Neural cell (in vitro differentiated cells): ENCODE measurements around the gene SLC24A3. TPM values are rescaled to one million over a fixed set of nuclear protein-coding genes. Genes with fewer than 3 reads are reported as not detected.

Experiments used
- H2AFZ ChIP-seq: fragments of 200-600, 300-800 bp; sonication (generic), shearing (Covaris generic); 2 replicates; pipeline ENCODE4 v1.6.0; 2014; ENCODE audit warnings: low read depth, mild to moderate bottlenecking, antibody characterized with exemption, low read length, moderate library complexity
- H3F3A ChIP-seq: fragments of 200-600 bp; shearing (Covaris generic); 2 replicates; pipeline ENCODE4 v1.6.1; 2016; ENCODE audit warnings: mild to moderate bottlenecking, moderate library complexity, mixed read lengths, antibody characterized with exemption, low read length; ENCODE audit not compliant: insufficient read depth, poor library complexity, severe bottlenecking
- H3K27ac ChIP-seq: fragments of 200-600, 300-800 bp; sonication (generic), shearing (Covaris generic); 2 replicates; pipeline ENCODE4 v1.5.1; 2014; ENCODE audit warnings: mild to moderate bottlenecking, low read length, moderate library complexity
- H3K27me3 ChIP-seq: fragments of 300-800, 200-600 bp; sonication (generic), shearing (Covaris generic); 2 replicates; pipeline ENCODE4 v1.6.0; 2014; ENCODE audit warnings: mild to moderate bottlenecking, low read depth, low read length, moderate library complexity; ENCODE audit not compliant: insufficient read depth
- H3K36me3 ChIP-seq: fragments of 300-800, 200-600 bp; sonication (generic), shearing (Covaris generic); 2 replicates; pipeline ENCODE4 v1.5.1; 2014; ENCODE audit warnings: mild to moderate bottlenecking, antibody characterized with exemption, low read length, moderate library complexity; ENCODE audit not compliant: insufficient read depth
- H3K4me2 ChIP-seq: fragments of 300-800, 200-600 bp; sonication (generic), shearing (Covaris generic); 2 replicates; pipeline ENCODE4 v1.6.0; 2014; ENCODE audit warnings: mild to moderate bottlenecking, low read length
- H3K4me3 ChIP-seq: fragments of 300-800, 200-600 bp; sonication (generic), shearing (Covaris generic); 2 replicates; pipeline ENCODE4 v1.5.1; 2014; ENCODE audit warnings: mild to moderate bottlenecking, low read length, moderate library complexity
- H3K79me2 ChIP-seq: fragments of 200-600 bp; shearing (Covaris generic); replicated peaks from 2 replicates; pipeline ENCODE4 v1.6.0; 2014; ENCODE audit warnings: mild to moderate bottlenecking, low read length, moderate library complexity; ENCODE audit not compliant: insufficient read depth
- H3K9ac ChIP-seq: fragments of 300-800, 200-600 bp; sonication (generic), shearing (Covaris generic); 2 replicates; pipeline ENCODE4 v1.6.1; 2016; ENCODE audit warnings: mild to moderate bottlenecking, low read length, mixed read lengths
- H3K9me2 ChIP-seq: fragments of 200-600 bp; shearing (Covaris generic); 2 replicates; pipeline ENCODE4 v1.6.1; 2016; ENCODE audit warnings: mild to moderate bottlenecking, low read length, mixed read lengths; ENCODE audit not compliant: insufficient read depth
- H3K9me3 ChIP-seq: fragments of 200-600, 300-800 bp; sonication (generic), shearing (Covaris generic); 2 replicates; pipeline ENCODE4 v1.6.1; 2016; ENCODE audit warnings: mild to moderate bottlenecking, mixed run types, low read length, moderate library complexity, mixed read lengths
- H4K20me1 ChIP-seq: fragments of 200-600 bp; shearing (Covaris generic); 2 replicates; pipeline ENCODE4 v1.6.1; 2016; ENCODE audit warnings: mild to moderate bottlenecking, mixed run types; ENCODE audit not compliant: insufficient read depth
- CTCF ChIP-seq: fragments of 450-650 bp; IDR thresholded peaks from 2 replicates; pipeline ENCODE4 v1.5.1; 2014; ENCODE audit warnings: antibody characterized with exemption, mild to moderate bottlenecking, moderate library complexity; ENCODE audit not compliant: poor library complexity, severe bottlenecking
- EP300 ChIP-seq: fragments of 450-650 bp; conservative IDR thresholded peaks from 2 replicates; pipeline ENCODE4 v1.6.1; 2014; ENCODE audit warnings: antibody characterized with exemption, mild to moderate bottlenecking, moderate library complexity; ENCODE audit not compliant: poor library complexity, severe bottlenecking
- EZH2 ChIP-seq: fragments of 200-600, 300-800 bp; shearing (Covaris generic), sonication (generic); IDR thresholded peaks from 2 replicates; pipeline ENCODE4 v1.6.1; 2014; ENCODE audit warnings: antibody characterized with exemption, low read length, borderline replicate concordance, mild to moderate bottlenecking; ENCODE audit not compliant: insufficient read depth, poor library complexity, severe bottlenecking
- MXI1 ChIP-seq: fragments of 450-650 bp; conservative IDR thresholded peaks from 2 replicates; pipeline ENCODE4 v1.6.1; 2014; ENCODE audit warnings: antibody characterized with exemption, mild to moderate bottlenecking; ENCODE audit not compliant: poor library complexity, severe bottlenecking
- POLR2AphosphoS5 ChIP-seq: IDR thresholded peaks from 2 replicates; pipeline ENCODE4 v1.6.1; 2012
- RAD21 ChIP-seq: fragments of 450-650 bp; conservative IDR thresholded peaks from 2 replicates; pipeline ENCODE4 v1.6.1; 2014; ENCODE audit warnings: antibody characterized with exemption, mild to moderate bottlenecking, moderate library complexity
- REST ChIP-seq: IDR thresholded peaks from 2 replicates; pipeline ENCODE4 v1.6.1; 2012; ENCODE audit warnings: borderline replicate concordance
- SMC3 ChIP-seq: fragments of 450-650 bp; conservative IDR thresholded peaks from 2 replicates; pipeline ENCODE4 v1.6.1; 2014; ENCODE audit warnings: antibody characterized with exemption, mild to moderate bottlenecking, moderate library complexity; ENCODE audit not compliant: poor library complexity
- TAF1 ChIP-seq: IDR thresholded peaks from 2 replicates; pipeline ENCODE4 v1.6.1; 2012; ENCODE audit warnings: low read depth
- polyA plus RNA-seq: library from polyadenylated mRNA; depleted of rRNA; stranded (reverse); fragments of >200 nt; gene quantifications from 2 replicates; pipeline ENCODE4 v1.2.3, GENCODE V29; 2014

The SLC24A3 gene
- polyA plus RNA-seq, 1 donor from 2014 or later: 6.5 TPM

- Histone ChIP-seq H3K4me3 (no peak overlapping the region), H2AFZ (no peak overlapping the region), H3K27me3 (no peaks in the 10 kb centered on the region), H3K9ac (no peak overlapping the region), H4K20me1 (no peaks in the 10 kb centered on the region), H3K36me3 (no peaks in the 10 kb centered on the region), H3F3A (no peaks in the 10 kb centered on the region), H3K9me2 (no peaks in the 10 kb centered on the region), H3K27ac (no peak overlapping the region), H3K9me3 (no peaks in the 10 kb centered on the region), H3K79me2 (no peaks in the 10 kb centered on the region), H3K4me2 (no peak overlapping the region)
- TF ChIP-seq SMC3 (no peak), EP300 (no peak), MXI1 (no peak), RAD21 (no peak), EZH2 (no peak), REST (no peak), POLR2AphosphoS5 (no peak), TAF1 (no peak), CTCF (no peak)
Measured at GRCh38 chr20:19428324-19428723, 215.9 kb downstream of the SLC24A3 start.

- Histone ChIP-seq H3K9ac (no peak overlapping the region), H3K27me3 (no peaks in the 10 kb centered on the region), H3K36me3 (no peaks in the 10 kb centered on the region), H3F3A (no peaks in the 10 kb centered on the region), H3K4me3 (no peak overlapping the region), H3K27ac (no peak overlapping the region), H3K79me2 (no peaks in the 10 kb centered on the region), H3K4me2 (no peak overlapping the region), H3K9me2 (no peaks in the 10 kb centered on the region), H3K9me3 (no peaks in the 10 kb centered on the region), H4K20me1 (no peaks in the 10 kb centered on the region), H2AFZ (no peak overlapping the region)
- TF ChIP-seq EZH2 (no peak), POLR2AphosphoS5 (no peak), CTCF (no peak), REST (no peak), SMC3 (no peak)
Measured at GRCh38 chr20:19429538-19429937, 217.1 kb downstream of the SLC24A3 start.
